IPS DF 6.9 (cell line): Measurements from ENCODE around the gene MCM9.
A peak's percentile ranks its signal among the peaks of the same experiment; 100 is the strongest.

ENCODE experiments used
- DNase-seq: peaks from one replicate; pipeline ENCODE4 v3.0.0-alpha.2; 2013; ENCODE audit warnings: low read depth, low spot score
- H3K27ac ChIP-seq: one replicate; pipeline ENCODE4 v1.5.1; 2013; ENCODE audit warnings: low read length, control low read depth
- H3K27me3 ChIP-seq: 2 replicates; pipeline ENCODE4 v1.6.1; 2013; ENCODE audit warnings: mild to moderate bottlenecking, low read length; ENCODE audit not compliant: control insufficient read depth, insufficient read depth
- H3K36me3 ChIP-seq: 2 replicates; pipeline ENCODE4 v1.6.1; 2013; ENCODE audit warnings: low read length; ENCODE audit not compliant: control insufficient read depth, insufficient read depth
- H3K4me1 ChIP-seq: 2 replicates; pipeline ENCODE4 v1.6.1; 2013; ENCODE audit warnings: low read length; ENCODE audit not compliant: control insufficient read depth, insufficient read depth
- H3K4me3 ChIP-seq: 2 replicates; pipeline ENCODE4 v1.5.1; 2013; ENCODE audit warnings: mild to moderate bottlenecking, low read length
- H3K9me3 ChIP-seq: 2 replicates; pipeline ENCODE4 v1.6.1; 2013; ENCODE audit warnings: low read length, inconsistent platforms; ENCODE audit not compliant: control insufficient read depth, insufficient read depth
- WGBS: extraction: QIAGEN DNeasy Blood & Tissue Kit; methylation state at CpG from one replicate; pipeline ENCODE4 v1.1.7; 2013; ENCODE audit warnings: mixed read lengths, missing lambda C conversion rate; ENCODE audit not compliant: insufficient read length, insufficient coverage; 5-methylcytosine and 5-hydroxymethylcytosine counted together

MCM9 gene

GRCh38 chr6:118787724-118788423 lies 147.1 kb downstream of the MCM9 start:
- Histone ChIP-seq H3K27ac (no peak overlapping the region), H3K36me3 (no peaks in the 10 kb centered on the region), H3K4me3 (no peak overlapping the region), H3K4me1 (no peaks in the 10 kb centered on the region), H3K27me3 (no peaks in the 10 kb centered on the region), H3K9me3 (no peaks in the 10 kb centered on the region)
- WGBS = no CpG with 5 or more reads among the region's 6 CpGs
- no peak for DNase-seq

GRCh38 chr6:118786596-118787453 lies 148.1 kb downstream of the MCM9 start:
- no peaks in the 10 kb centered on the region for H3K36me3 ChIP-seq
- no peaks in the 10 kb centered on the region for H3K27me3 ChIP-seq
- no CpG with 5 or more reads among the region's 8 CpGs for WGBS
- H3K9me3 ChIP-seq = no peaks in the 10 kb centered on the region
- H3K4me1 ChIP-seq = no peaks in the 10 kb centered on the region
- DNase-seq = no peak
- H3K4me3 ChIP-seq = no peak overlapping the region
- no peak overlapping the region for H3K27ac ChIP-seq

DNA sequence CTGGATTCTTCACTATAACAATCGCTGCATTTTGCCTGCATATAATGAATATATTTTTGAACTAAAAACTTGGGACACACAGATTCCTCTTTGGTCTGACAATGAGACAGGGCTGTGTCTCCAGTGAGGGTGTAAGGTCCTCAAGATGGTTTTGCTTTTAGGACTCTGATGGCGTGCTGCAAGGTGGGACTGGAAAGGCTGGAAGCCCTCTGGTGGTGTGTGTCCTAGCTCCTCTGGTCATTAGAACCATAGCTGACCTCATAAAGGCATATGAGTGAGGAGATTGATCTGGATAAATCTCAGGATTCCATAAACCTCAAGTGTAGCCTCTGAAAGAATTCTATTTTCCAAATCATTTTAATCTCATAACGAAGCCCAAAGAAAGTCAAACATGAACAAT lies 149.4 kb downstream of the MCM9 start:
- H3K9me3 ChIP-seq = no peaks in the 10 kb centered on the region
- no peak overlapping the region for H3K4me3 ChIP-seq
- no peak overlapping the region for H3K27ac ChIP-seq
- H3K27me3 ChIP-seq = no peaks in the 10 kb centered on the region
- WGBS = 100% methylated on average over 1 of the region's 3 CpGs
- H3K4me1 ChIP-seq = no peaks in the 10 kb centered on the region
- no peak for DNase-seq
- no peaks in the 10 kb centered on the region for H3K36me3 ChIP-seq

- no peak overlapping the region for H3K4me3 ChIP-seq
- no peaks in the 10 kb centered on the region for H3K27me3 ChIP-seq
- DNase-seq = no peak
- no peaks in the 10 kb centered on the region for H3K4me1 ChIP-seq
- no peak overlapping the region for H3K27ac ChIP-seq
- no CpG with 5 or more reads among the region's 5 CpGs for WGBS
- no peaks in the 10 kb centered on the region for H3K36me3 ChIP-seq
- H3K9me3 ChIP-seq = no peaks in the 10 kb centered on the region
These were observed 150.3 kb downstream of the MCM9 start for GRCh38 chr6:118784641-118785164.

DNA sequence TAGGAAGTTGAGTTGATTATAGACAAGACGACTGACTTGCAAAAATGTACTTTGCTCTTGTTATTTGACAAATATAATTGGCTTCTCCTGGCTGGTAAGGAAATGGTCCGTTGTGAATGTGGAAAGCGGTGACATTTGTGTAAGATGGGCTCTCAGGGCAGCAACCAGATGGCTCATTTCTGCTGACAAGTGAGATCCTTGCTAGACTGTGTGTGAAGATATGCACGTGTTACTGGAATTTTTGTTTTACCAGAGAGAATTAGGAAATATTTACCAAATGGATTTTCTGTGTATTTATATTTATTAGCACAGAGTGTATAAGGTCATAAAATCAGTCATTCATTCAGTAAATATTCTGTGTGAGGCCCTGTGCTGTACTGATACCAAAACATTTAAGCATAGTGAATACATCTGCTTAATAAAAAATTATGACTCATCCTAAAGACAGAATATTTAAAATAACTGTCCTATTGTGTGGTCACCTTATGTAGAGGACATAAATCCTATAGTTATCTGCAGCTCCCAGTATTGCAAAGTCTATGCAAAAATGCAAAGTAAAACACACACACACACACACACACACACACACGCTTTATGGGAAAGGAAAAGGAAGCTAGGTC lies 150.9 kb downstream of the MCM9 start:
- no peak for DNase-seq

GRCh38 chr6:118782651-118783050 lies 152.3 kb downstream of the MCM9 start:
- WGBS = no CpG with 5 or more reads among the region's 3 CpGs
- no peak overlapping the region for H3K4me3 ChIP-seq
- H3K9me3 ChIP-seq = no peaks in the 10 kb centered on the region
- DNase-seq = no peak
- no peaks in the 10 kb centered on the region for H3K27me3 ChIP-seq
- no peak overlapping the region for H3K27ac ChIP-seq
- H3K36me3 ChIP-seq = no peaks in the 10 kb centered on the region
- no peaks in the 10 kb centered on the region for H3K4me1 ChIP-seq

More for the DNA sequence above, 150.9 kb downstream of the MCM9 start:
- Histone ChIP-seq H3K4me3 (no peak overlapping the region), H3K27me3 (no peaks in the 10 kb centered on the region), H3K9me3 (no peaks in the 10 kb centered on the region), H3K27ac (no peak overlapping the region), H3K4me1 (no peaks in the 10 kb centered on the region), H3K36me3 (no peaks in the 10 kb centered on the region)
- no CpG with 5 or more reads among the region's 5 CpGs for WGBS

GRCh38 chr6:118781897-118782296 lies 153.1 kb downstream of the MCM9 start:
- H3K27ac ChIP-seq = no peak overlapping the region
- H3K4me3 ChIP-seq = no peak overlapping the region
- no peaks in the 10 kb centered on the region for H3K27me3 ChIP-seq
- H3K4me1 ChIP-seq = no peaks in the 10 kb centered on the region
- H3K9me3 ChIP-seq = no peaks in the 10 kb centered on the region
- DNase-seq = no peak
- H3K36me3 ChIP-seq = no peaks in the 10 kb centered on the region
- no CpG with 5 or more reads among the region's 2 CpGs for WGBS

DNA sequence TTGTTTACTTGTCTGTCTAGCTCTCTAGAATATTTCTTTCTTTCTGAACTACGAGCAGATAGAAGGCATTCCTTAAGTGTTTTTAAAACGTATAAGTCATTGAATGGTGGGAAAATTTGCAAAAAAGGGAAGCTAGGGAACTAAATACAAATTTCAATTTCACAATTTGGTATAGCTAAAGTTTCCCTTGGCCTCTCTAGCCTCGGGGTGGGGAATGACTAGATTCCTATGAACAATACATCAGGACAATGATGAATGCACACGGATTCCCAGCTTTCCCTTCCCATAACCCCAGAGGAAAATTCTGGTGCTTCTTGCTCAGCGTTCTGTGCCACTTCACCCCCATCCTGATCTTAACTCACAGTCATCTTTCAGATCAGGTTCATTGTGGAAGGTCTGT lies 154.3 kb downstream of the MCM9 start:
- WGBS = no CpG with 5 or more reads among the region's 5 CpGs

DNA sequence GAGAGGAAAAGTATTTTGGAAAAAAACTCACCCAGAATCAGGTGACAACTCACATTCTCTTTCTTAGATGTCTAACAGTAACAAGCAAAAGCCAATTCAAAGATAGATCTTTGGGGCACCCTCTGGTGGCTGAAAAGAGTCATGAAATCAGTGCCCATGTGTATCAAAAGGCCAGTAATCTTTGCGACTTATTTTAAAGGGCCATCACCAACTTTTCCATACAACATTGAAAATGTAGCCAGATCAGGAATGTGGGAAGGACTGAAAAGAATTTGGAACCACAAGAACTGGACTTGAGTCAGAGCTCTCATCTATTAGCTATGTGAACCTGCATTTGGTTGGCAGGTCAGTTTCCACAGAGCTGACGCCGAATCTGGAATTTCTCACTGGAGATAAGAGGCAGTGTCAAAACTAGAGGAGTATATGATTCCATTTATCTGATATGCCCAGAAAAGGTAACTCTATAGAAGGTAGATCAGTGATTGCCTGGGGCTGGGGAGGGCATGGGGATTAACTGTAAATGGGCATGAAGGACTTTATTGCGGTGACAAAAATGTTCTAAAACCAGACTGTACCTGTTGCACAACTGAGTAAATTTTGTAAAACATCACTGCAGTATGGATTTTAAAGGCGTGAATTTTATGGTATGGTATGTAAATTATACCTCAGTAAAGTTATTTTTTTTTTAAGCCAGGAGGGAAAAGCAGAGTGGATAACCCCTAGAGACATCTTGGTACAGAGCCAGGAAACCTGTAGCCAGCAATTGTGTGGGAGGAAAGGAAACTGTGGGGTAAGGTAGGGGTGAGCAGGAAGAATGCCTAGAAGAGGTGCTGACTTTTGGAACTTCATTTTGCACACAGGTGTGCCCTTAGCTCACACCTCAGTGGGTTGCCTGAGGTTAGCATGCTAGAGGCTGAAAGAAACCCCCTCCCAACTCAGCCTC lies 158.1 kb downstream of the MCM9 start:
- no peak overlapping the region for H3K4me3 ChIP-seq

More for the DNA sequence above, 154.3 kb downstream of the MCM9 start:
- Histone ChIP-seq H3K36me3 (no peaks in the 10 kb centered on the region), H3K27me3 (no peaks in the 10 kb centered on the region), H3K4me1 (no peaks in the 10 kb centered on the region), H3K4me3 (no peak overlapping the region), H3K27ac (no peak overlapping the region), H3K9me3 (no peaks in the 10 kb centered on the region)
- no peak for DNase-seq

More for the DNA sequence above, 158.1 kb downstream of the MCM9 start:
- peak; percentile 47 for DNase-seq
- Histone ChIP-seq H3K27ac (no peak overlapping the region), H3K27me3 (no peaks in the 10 kb centered on the region), H3K9me3 (no peaks in the 10 kb centered on the region), H3K4me1 (no peaks in the 10 kb centered on the region), H3K36me3 (no peaks in the 10 kb centered on the region)
- WGBS = 100% methylated on average over 1 of the region's 5 CpGs
